ENCODE measurements around the gene NR3C1. TPM values are rescaled to one million over a fixed set of nuclear protein-coding genes. Genes with fewer than 3 reads are reported as not detected.

NR3C1 gene
- polyA plus RNA-seq, 12 donors: 56.3 to 80.1 (median 71.8) TPM; not detected in 1

GRCh38 chr5:143313298-143313852, 90.1 kb downstream of the NR3C1 start:
- no peak for DNase-seq

- no peak for DNase-seq
These were observed 90.7 kb downstream of the NR3C1 start for GRCh38 chr5:143312822-143313221.

- DNase-seq: no peak
These were observed 91.5 kb downstream of the NR3C1 start for GRCh38 chr5:143311955-143312354.

- DNase-seq: no peak
These were observed 92.1 kb downstream of the NR3C1 start for GRCh38 chr5:143311428-143311827.

- DNase-seq: no peak
These were observed 93.6 kb downstream of the NR3C1 start for GRCh38 chr5:143309661-143310431.

GRCh38 chr5:143308731-143309130, 94.8 kb downstream of the NR3C1 start:
- no peak for DNase-seq

- no peak for DNase-seq
These were observed 97.4 kb downstream of the NR3C1 start for GRCh38 chr5:143306040-143306439.

GRCh38 chr5:143304836-143305475, 98.5 kb downstream of the NR3C1 start:
- DNase-seq: no peak

- no peak for DNase-seq
These were observed 101.0 kb downstream of the NR3C1 start for GRCh38 chr5:143302341-143303045.

- DNase-seq: no peak
These were observed 105.7 kb downstream of the NR3C1 start for GRCh38 chr5:143297756-143298155.

- no peak for DNase-seq
These were observed 113.4 kb downstream of the NR3C1 start for GRCh38 chr5:143290125-143290524.

- no peak for DNase-seq
These were observed 119.0 kb downstream of the NR3C1 start for GRCh38 chr5:143284521-143284920.

GRCh38 chr5:143284002-143284401, 119.5 kb downstream of the NR3C1 start:
- DNase-seq: no peak

- no peak for DNase-seq
These were observed 122.3 kb downstream of the NR3C1 start for GRCh38 chr5:143281226-143281625.

- DNase-seq: no peak
These were observed 123.8 kb downstream of the NR3C1 start for GRCh38 chr5:143279698-143280097.

- no peak for DNase-seq
These were observed 126.0 kb downstream of the NR3C1 start for GRCh38 chr5:143277536-143277935.

GRCh38 chr5:143275512-143276363, 127.7 kb downstream of the NR3C1 start:
- DNase-seq: no peak

GRCh38 chr5:143274952-143275351, 128.5 kb downstream of the NR3C1 start:
- no peak for DNase-seq

GRCh38 chr5:143271431-143271830, 132.1 kb downstream of the NR3C1 start:
- no peak for DNase-seq

GRCh38 chr5:143268388-143268787, 135.1 kb downstream of the NR3C1 start:
- no peak for DNase-seq

GRCh38 chr5:143267186-143267585, 136.3 kb downstream of the NR3C1 start:
- DNase-seq: no peak

- DNase-seq: no peak
These were observed 137.5 kb downstream of the NR3C1 start for GRCh38 chr5:143265995-143266394.
